HepG2 (cell line): ENCODE results near the gene MPV17L. TPM values are rescaled to one million over a fixed set of nuclear protein-coding genes. Genes with fewer than 3 reads are reported as not detected.
"Not testable (repeated sequence)": the region's sequence is repeated elsewhere in the genome, so short reads cannot be mapped to it uniquely, and the experiment has no call there.

Experiments used
- CBX2 ChIP-seq, 2 experiments: fragments of 200-600 bp in 1 of 2; sonication (generic); formaldehyde crosslinking in 1 of 2; IDR thresholded peaks; 2 replicates each; pipeline versions ENCODE4 v1.7.0 to v1.8.1; 2018 to 2022; ENCODE audit warnings: low read depth in 2 of 2, low read length in 1 of 2, mild to moderate bottlenecking in 1 of 2, missing genetic modification reagents in 1 of 2
- NFYC ChIP-seq: IDR thresholded peaks from 2 replicates; pipeline ENCODE4 v1.6.1; 2016; ENCODE audit warnings: missing genetic modification reagents, missing compliant biosample characterization
- ONECUT2 ChIP-seq: sonication (generic); formaldehyde crosslinking; IDR thresholded peaks from 2 replicates; pipeline ENCODE4 v1.4.0; 2020; ENCODE audit warnings: missing genetic modification reagents
- PHF5A ChIP-seq: IDR thresholded peaks from one replicate; pipeline ENCODE4 v1.6.1; 2018; ENCODE audit warnings: low read depth, missing genetic modification reagents; ENCODE audit not compliant: unreplicated experiment
- REPIN1 ChIP-seq: sonication (generic); formaldehyde crosslinking; IDR thresholded peaks from 2 replicates; pipeline ENCODE4 v1.8.0; 2022; ENCODE audit warnings: missing genetic modification reagents, low read depth, mild to moderate bottlenecking, borderline replicate concordance
- TSC22D2 ChIP-seq: sonication (generic); formaldehyde crosslinking; IDR thresholded peaks from 2 replicates; pipeline ENCODE4 v1.5.1; 2020; ENCODE audit warnings: missing genetic modification reagents, mild to moderate bottlenecking, borderline replicate concordance
- ZFAT ChIP-seq: sonication (generic); formaldehyde crosslinking; conservative IDR thresholded peaks from 2 replicates; pipeline ENCODE4 v1.8.1; 2023; ENCODE audit warnings: missing genetic modification reagents, inconsistent platforms
- ZNF605 ChIP-seq: sonication (generic); formaldehyde crosslinking; IDR thresholded peaks from 2 replicates; pipeline ENCODE4 v1.8.0; 2022; ENCODE audit warnings: mild to moderate bottlenecking, missing genetic modification reagents
- ZNF678 ChIP-seq: sonication (generic); formaldehyde crosslinking; IDR thresholded peaks from 2 replicates; pipeline ENCODE4 v1.4.0; 2020; ENCODE audit warnings: mild to moderate bottlenecking, missing genetic modification reagents
- ZNF749 ChIP-seq: sonication (generic); formaldehyde crosslinking; IDR thresholded peaks from 2 replicates; pipeline ENCODE4 v1.8.0; 2022; ENCODE audit warnings: mild to moderate bottlenecking, missing genetic modification reagents, moderate library complexity, borderline replicate concordance
- ZSCAN21 ChIP-seq: sonication (generic); formaldehyde crosslinking; IDR thresholded peaks from 2 replicates; pipeline ENCODE4 v1.8.0; 2022; ENCODE audit warnings: mild to moderate bottlenecking, missing genetic modification reagents, moderate library complexity, borderline replicate concordance
- polyA plus RNA-seq, 8 experiments: library from polyadenylated mRNA; depleted of rRNA in 3 of 8; stranded (reverse) in 7 of 8; unstranded in 1 of 8; fragments of >200 nt; fragmentation: Illumina TruSeq in 4 of 8; extraction: Trizol in 4 of 8; gene quantifications; 2 replicates each; pipeline versions ENCODE4 v1.2.1 to v1.2.3, GENCODE V29; 2011 to 2016; ENCODE audit warnings: low read depth in 4 of 8, missing spikeins in 1 of 8, mixed read lengths in 1 of 8; ENCODE audit not compliant: insufficient read depth in 1 of 8
- total RNA-seq, 5 experiments: library from RNA; depleted of rRNA; stranded (reverse); fragments of >200 nt; fragmentation: Illumina TruSeq; extraction: Trizol; gene quantifications; 2 replicates each; pipeline ENCODE4 v1.2.3, GENCODE V29; 2016; ENCODE audit warnings: low read depth in 1 of 5
- TF ChIP-seq, protein P1 (sequence below): sonication (generic); formaldehyde crosslinking; IDR thresholded peaks from 2 replicates; pipeline ENCODE4 v1.5.0; 2020; ENCODE audit warnings: mild to moderate bottlenecking, missing genetic modification reagents, borderline replicate concordance
- TF ChIP-seq, protein P2 (sequence below): sonication (generic); formaldehyde crosslinking; IDR thresholded peaks from 2 replicates; pipeline ENCODE4 v1.8.1; 2022; ENCODE audit warnings: mild to moderate bottlenecking, missing genetic modification reagents
- TF ChIP-seq, protein P3 (sequence below): sonication (generic); formaldehyde crosslinking; IDR thresholded peaks from 2 replicates; pipeline ENCODE4 v1.5.1; 2020; ENCODE audit warnings: mild to moderate bottlenecking, missing genetic modification reagents, moderate library complexity
- TF ChIP-seq, protein P4 (sequence below): sonication (generic); formaldehyde crosslinking; IDR thresholded peaks from 2 replicates; pipeline ENCODE4 v1.8.1; 2023; ENCODE audit warnings: mild to moderate bottlenecking, moderate library complexity, missing genetic modification reagents

The MPV17L gene
- total and polyA plus RNA-seq, 2 of the 13 experiments (the other 11 are each of a cell fraction or from before 2014, with no cell fraction given): 34.7 to 63.8 TPM

DNA sequence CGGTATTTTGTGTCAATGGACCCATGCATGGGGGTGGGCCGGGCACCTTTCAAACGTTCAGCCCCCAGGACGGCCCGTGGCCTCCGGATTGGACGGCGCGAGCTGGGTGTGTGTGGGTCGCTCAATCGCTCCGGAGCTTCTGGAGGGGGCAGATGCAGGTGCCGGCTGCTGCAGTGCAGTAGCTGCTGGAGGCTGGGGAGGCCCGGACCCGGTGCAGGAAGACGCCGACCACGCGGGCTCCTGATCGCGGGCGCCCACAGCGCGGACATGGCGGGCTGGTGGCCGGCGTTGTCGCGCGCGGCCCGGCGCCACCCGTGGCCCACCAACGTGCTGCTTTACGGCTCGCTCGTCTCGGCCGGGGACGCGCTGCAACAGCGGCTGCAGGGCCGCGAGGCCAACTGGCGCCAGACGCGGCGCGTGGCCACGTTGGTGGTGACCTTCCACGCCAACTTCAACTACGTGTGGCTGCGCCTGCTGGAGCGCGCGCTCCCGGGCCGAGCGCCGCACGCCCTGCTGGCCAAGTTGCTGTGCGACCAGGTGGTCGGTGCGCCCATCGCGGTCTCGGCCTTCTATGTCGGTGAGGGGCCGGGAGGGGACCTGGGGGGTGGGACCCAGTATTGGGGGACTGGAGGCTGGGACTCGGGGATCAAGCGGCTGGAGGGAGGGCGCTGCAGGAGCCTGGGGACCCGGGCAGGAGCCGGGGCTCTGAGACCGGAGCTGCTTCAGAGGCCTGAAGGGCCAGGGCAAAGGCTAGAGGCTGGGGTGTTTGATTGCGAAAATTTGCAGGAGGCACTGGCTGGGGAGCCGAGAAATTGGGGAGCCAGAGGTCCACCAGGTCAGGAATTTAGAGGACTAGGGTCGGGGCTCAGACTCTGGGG lies at the start of gene MPV17L (continued):
- TF ChIP-seq, protein P1, sequence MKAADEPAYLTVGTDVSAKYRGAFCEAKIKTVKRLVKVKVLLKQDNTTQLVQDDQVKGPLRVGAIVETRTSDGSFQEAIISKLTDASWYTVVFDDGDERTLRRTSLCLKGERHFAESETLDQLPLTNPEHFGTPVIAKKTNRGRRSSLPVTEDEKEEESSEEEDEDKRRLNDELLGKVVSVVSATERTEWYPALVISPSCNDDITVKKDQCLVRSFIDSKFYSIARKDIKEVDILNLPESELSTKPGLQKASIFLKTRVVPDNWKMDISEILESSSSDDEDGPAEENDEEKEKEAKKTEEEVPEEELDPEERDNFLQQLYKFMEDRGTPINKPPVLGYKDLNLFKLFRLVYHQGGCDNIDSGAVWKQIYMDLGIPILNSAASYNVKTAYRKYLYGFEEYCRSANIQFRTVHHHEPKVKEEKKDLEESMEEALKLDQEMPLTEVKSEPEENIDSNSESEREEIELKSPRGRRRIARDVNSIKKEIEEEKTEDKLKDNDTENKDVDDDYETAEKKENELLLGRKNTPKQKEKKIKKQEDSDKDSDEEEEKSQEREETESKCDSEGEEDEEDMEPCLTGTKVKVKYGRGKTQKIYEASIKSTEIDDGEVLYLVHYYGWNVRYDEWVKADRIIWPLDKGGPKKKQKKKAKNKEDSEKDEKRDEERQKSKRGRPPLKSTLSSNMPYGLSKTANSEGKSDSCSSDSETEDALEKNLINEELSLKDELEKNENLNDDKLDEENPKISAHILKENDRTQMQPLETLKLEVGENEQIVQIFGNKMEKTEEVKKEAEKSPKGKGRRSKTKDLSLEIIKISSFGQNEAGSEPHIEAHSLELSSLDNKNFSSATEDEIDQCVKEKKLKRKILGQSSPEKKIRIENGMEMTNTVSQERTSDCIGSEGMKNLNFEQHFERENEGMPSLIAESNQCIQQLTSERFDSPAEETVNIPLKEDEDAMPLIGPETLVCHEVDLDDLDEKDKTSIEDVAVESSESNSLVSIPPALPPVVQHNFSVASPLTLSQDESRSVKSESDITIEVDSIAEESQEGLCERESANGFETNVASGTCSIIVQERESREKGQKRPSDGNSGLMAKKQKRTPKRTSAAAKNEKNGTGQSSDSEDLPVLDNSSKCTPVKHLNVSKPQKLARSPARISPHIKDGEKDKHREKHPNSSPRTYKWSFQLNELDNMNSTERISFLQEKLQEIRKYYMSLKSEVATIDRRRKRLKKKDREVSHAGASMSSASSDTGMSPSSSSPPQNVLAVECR: peak; percentile 91
- TF ChIP-seq, protein P2, sequence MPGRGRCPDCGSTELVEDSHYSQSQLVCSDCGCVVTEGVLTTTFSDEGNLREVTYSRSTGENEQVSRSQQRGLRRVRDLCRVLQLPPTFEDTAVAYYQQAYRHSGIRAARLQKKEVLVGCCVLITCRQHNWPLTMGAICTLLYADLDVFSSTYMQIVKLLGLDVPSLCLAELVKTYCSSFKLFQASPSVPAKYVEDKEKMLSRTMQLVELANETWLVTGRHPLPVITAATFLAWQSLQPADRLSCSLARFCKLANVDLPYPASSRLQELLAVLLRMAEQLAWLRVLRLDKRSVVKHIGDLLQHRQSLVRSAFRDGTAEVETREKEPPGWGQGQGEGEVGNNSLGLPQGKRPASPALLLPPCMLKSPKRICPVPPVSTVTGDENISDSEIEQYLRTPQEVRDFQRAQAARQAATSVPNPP (CRISPR knock-in tag): peak; percentile 81; the same call in 1 of the 2 replicates
- TF ChIP-seq, protein P3, sequence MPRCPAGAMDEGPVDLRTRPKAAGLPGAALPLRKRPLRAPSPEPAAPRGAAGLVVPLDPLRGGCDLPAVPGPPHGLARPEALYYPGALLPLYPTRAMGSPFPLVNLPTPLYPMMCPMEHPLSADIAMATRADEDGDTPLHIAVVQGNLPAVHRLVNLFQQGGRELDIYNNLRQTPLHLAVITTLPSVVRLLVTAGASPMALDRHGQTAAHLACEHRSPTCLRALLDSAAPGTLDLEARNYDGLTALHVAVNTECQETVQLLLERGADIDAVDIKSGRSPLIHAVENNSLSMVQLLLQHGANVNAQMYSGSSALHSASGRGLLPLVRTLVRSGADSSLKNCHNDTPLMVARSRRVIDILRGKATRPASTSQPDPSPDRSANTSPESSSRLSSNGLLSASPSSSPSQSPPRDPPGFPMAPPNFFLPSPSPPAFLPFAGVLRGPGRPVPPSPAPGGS (CRISPR knock-in tag): peak; percentile 95
- TF ChIP-seq ZNF605 (CRISPR knock-in tag) (peak; percentile 50; the same call in 1 of the 2 replicates), TSC22D2 (CRISPR knock-in tag) (0 out of 2 replicates have a peak, but pooled peaks have one; percentile 86), REPIN1 (CRISPR knock-in tag) (peak; percentile 64; the same call in 1 of the 2 replicates), ZNF749 (CRISPR knock-in tag) (peak; percentile 77), NFYC (peak; percentile 72), CBX2 (CRISPR knock-in tag; IDR thresholded peaks at IDR 0.05; ENCODE audit: low read depth) (peak; percentile 61; the same call in 1 of the 2 replicates), ONECUT2 (CRISPR knock-in tag) (peak; percentile 50; the same call in 1 of the 2 replicates), ZSCAN21 (CRISPR knock-in tag) (peak; percentile 90), ZFAT (0 out of 2 replicates have a peak, but pooled peaks have one; percentile 32), ZNF678 (CRISPR knock-in tag) (peak; percentile 93), PHF5A (peak; percentile 42)
- TF ChIP-seq, protein P4, sequence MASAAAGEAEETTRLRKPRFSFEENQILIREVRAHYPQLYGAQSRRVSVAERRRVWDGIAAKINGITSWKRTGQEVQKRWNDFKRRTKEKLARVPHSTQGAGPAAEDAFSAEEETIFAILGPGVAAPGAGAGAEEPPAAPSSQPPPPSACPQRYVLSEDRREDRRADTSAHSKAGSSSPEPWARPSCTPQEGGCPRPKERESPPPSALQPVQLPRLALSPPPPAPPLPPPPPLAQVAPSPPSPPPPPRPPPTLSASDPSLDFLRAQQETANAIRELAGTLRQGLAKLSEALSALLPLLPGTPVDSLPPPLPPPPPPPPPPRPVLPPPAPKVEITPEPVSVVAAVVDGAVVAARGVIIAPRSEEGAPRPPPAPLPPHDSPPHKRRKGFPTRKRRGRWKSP (CRISPR knock-in tag): 0 out of 2 replicates have a peak, but pooled peaks have one; percentile 85
- TF ChIP-seq CBX2 (IDR thresholded peaks at IDR 0.05; ENCODE audit: low read depth, low read length): not testable (repeated sequence)
